Stimulated activated CD8-positive, alpha-beta memory T cell treated with anti-CD3 and anti-CD28 coated beads, Interleukin-15, amount 100 ng/mL, for 4 hours (primary cell): ENCODE data around the gene KCNJ14.
A peak's percentile ranks its signal among the peaks of the same experiment; 100 is the strongest.

Source experiments
- DNase-seq, 2 donors: peaks; one replicate each; pipeline ENCODE4 v3.0.0-alpha.2; 2020; ENCODE audit warnings: low read depth in 2 of 2

KCNJ14 gene

DNA sequence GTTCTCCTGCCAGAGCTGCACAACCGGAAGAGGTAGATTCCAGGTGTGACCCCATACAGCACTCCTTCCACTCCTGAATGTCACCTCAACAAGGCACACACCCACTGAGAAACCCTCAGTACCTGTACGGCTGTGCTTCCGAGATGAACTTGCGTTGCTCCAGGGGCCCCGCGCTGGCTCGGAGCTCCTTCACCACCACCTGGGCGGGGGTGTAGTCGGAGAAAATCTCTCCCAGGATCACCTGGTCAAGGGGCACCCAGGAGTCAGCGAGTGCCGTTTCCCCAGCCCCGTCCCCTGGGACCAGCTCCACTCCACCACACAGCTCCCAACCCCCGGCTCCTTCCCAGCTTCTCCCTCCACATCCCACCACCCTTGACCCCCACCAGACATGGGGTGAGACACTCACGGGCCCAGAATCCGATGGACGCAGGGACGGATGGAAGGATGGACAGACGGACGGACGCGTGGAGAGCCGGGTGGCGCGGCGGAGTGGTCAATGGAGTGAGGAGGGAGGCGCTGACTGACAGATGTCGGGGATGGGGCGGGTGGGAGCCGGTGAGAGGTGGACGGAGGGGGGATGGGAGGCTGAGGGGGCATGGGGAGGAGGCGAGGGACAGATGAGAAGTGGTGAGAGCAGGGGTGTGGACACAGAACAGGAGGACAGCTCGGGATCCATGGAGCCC lies 53.5 kb downstream of the KCNJ14 start:
- DNase-seq, result no peak

DNA sequence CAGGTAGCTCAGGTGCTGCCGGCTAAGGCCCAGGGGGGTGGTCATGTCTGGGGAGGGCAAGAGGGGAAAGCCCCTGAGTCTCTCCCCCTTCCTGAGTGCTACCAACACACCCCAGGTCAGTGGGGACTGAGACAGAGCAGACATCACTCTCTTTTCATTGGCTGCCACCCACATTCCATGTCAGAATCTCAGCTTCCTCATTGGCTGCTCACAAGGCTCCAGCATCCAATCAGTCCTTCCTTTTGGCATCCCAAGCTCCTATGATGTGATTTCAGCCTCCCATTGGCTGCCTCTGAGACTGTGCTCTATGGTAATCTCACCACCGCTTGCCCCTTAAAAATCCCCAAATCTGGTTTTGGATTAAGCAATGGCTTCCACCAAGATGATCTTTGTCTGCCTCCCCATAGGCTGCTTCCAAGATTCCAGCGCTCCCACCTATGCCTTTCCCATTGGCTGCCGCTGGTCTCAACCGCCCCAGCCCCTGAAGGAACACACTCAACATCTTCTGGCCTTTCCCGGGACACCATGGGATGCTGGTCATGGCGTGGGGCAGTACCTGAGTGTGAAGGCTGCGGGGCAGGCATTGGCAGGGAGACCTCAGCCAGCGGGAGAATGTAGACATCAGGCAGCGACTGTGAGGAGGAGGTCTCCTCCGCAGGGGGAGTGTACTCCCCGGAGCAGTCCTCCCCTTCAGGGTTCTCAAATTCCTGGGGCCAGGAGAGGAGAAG lies 54.3 kb downstream of the KCNJ14 start:
- DNase-seq, result no peak

DNA sequence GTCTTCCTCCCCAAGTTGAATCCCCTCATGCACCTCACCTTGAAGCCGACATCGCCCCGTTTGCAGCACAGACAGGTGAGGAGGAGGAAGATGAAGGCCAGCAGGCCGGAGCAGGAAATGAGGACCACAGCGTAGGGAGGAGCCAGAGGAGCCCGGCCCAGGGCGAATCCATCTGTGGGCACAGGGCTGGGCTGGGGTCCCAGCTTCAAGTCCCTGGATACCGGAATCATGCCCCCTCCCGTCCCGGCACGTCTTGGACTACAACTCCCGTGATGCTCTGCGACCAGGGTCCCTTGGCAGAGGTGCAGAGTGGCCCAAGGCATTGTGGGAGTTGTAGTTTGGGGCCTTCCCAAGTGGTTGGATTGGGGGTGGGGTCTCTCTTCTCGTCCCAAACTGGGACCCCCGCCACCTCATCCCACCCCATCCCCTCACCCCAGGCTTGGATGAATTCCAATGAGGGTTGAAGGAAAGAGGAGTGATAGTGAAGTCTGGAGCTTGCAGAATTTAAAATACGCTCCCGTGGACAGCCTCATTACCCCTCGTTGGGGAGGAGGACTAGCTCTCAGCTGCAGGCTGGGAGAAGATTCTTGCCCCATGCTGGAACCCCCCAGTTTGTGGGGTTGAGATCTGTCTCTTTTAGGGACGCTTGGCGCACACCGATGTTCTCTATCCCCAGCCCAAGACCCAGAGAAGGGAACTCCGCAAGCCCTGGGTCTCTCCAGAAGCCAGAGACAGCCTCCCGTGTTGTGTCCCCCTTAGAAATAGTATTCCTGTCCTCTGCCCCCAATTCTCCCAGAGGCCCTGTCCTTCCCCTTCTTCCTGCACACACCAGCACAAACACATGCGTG lies 55.3 kb downstream of the KCNJ14 start:
- peak in 1 of 2 donors; percentile 58 for DNase-seq

DNA sequence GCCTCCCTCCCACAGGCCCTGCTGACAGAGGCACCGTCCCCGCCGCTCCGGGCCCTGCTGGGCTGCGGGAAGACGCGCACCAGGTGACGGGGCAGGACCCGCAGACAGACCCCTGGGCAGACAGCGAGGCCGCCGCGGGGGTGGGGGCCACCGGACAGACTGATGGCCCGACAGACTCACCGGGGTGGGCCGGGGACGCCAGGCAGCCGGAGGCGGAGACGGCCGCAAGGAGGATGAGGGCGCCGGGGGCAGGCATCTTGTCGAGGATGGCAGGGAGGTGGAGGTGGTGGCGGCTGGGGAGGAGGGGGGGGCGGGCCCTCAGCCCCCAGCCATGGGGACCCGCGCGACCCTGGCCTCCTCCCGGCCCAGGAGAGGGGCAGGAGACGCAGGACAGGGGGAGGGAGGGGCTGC lies 56.0 kb downstream of the KCNJ14 start:
- no peak for DNase-seq

DNA sequence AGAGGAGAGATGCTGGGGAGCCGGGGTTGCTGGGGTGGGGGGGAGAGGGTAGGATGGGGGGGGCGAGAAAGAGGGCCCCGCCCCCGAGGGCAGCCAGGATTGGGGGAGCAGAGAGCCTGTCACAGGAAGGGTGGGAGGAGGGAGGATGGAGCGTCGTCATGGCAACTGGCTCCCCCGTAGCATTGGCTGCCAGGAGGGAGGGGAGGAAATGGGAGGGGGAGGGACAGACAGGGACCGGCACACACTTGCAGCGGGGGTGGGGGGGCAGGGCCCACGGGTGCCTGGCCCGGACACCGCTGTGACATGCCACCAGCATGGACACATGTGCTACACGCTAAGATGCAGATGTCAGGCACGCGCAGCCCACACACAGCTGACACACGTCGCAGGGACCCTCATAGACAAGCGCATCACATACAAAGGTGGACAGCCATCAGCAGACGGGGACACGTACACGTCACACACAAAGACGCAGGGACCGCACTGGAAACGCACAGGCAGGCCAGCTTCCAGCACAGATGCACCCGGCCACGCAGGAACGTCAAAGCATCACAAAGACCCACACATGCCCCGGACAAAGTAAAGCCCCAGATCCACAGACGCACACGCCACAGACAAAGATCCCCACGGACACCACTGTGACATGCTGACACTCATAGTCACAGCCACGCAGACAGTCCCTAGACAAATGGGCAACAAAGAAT lies 56.6 kb downstream of the KCNJ14 start, which contains the start of gene LMTK3:
LMTK3 (minus strand) TSS at position 36 of the 704 bp plus-strand sequence. CDS start 259 bp downstream, outside the sequence.
- DNase-seq, result peak; percentile 54 to 59

DNA sequence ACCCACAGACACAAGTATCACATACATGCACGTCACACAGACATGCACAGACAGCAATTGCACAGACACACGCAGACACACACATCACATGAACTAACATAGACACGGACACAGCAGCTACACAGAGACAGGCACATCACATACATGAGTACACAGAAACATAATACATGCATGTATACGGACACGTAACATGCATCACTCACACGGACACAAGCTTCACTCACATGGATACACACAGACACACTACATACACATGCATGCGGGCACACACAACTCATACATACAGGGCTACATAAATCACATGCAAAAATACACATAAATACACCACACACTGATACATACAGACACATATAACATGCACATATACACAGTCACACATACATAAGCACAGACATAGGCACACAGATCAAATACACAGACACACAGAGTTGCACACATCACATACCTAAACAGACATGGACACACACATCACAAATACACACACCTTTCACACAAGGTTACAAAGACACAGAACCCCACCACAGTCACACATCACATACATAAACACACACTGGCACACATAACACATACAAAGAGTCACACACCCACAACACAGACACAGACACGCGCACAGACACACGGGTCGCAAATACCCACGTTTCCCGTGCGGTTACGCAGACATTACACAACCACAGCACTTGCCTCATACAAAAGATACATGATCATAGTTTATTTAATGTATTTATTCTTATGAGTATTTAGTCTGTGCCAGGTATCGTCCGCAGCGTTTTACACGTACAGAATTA lies 57.3 kb downstream of the KCNJ14 start:
- DNase-seq, result no peak

DNA sequence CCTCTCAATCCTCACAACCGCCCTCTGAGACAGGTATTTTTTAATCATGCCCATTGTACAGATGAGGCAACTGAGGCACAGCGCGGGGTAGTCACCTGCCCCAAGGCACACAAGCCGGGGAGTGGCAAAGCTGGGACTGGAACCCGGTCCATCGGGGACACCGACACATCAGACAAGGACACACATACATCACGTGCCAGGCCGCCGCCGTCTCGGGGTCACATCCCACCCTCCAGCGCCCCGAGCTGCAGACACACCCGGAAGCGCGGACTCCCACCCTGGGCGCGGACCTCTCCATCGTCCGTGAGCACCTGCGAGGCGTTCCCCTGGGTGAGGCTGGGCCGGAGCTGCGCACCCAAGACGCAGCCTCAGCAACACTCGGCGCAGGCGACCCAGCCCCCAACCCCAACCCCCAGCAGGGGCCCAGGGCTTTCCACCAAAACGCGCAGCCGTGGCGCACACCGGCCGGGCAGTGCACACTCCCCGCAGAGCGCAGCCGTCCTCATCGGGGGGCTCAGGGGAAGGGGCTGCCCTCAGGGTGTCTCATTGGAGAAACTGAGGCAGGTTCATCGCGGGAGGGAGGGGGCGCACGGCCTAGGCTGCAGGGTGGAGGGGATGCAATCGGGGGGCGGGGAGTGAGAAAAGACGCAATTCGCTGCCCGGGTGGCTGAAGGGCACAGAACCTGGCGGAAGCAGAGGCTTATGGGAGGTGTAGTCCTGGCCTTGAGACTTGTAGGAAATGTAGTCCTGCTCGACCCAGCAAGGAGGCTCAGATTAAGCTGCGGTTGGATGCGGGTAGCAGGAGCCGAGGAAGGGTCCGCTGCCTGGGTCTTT lies 58.1 kb downstream of the KCNJ14 start:
- peak in 1 of 2 donors; percentile 57 for DNase-seq

DNA sequence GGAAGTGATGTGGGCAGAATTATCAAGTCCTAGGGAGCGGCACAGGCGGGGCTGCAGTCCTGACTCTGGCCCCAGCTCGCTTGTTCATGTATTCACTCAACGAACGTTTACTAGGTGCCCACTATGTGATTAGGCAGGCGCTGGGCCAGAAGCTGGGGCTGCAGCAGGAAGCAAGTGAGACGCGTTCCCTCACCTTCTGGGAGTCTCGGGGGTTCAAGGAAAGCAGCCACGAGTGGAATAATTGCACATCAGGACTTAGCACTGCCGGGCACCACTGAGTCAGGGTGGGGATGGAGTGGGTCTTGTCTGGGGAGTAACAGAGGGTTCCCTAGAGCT lies 58.7 kb downstream of the KCNJ14 start:
- DNase-seq, result no peak

DNA sequence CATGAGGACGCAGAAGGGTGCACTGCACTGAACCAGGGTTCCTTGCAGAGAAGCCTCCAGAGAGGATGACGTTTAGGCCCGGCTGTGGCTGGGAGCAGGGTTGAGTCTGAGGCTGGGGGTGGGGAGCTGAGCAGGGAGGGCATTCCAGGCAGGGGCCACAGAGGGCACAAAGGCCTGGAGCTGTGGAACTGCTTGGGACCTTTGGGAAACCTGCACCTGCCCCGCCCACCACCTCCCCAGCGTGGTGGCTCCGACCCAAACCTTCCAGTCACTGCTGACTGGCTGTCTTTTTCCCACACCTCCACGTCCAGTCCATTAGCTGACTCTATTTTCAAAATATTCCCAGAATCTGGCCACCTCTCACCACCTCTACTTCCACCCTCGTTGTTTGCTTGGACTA lies 61.2 kb downstream of the KCNJ14 start:
- DNase-seq, result no peak
